NCI-H146 (cell line): ENCODE data around the gene PALLD.

ENCODE experiments used
- DNase-seq: peaks from one replicate; lab custom pipeline; 2025; lab: John Stamatoyannopoulos, UW

PALLD gene

GRCh38 chr4:168972596-168972995, 475.7 kb downstream of the PALLD start:
- no peak for DNase-seq
